NCI-H69 (cell line): ENCODE measurements around the gene TBX10.
"Not testable (repeated sequence)": the region's sequence is repeated elsewhere in the genome, so short reads cannot be mapped to it uniquely, and the experiment has no call there.

Experiments
- DNase-seq: peaks from one replicate; lab custom pipeline; 2025; lab: John Stamatoyannopoulos, UW

Gene TBX10

GRCh38 chr11:67645521-67646461 lies 6.2 kb upstream of the TBX10 start:
- no peak for DNase-seq

DNA sequence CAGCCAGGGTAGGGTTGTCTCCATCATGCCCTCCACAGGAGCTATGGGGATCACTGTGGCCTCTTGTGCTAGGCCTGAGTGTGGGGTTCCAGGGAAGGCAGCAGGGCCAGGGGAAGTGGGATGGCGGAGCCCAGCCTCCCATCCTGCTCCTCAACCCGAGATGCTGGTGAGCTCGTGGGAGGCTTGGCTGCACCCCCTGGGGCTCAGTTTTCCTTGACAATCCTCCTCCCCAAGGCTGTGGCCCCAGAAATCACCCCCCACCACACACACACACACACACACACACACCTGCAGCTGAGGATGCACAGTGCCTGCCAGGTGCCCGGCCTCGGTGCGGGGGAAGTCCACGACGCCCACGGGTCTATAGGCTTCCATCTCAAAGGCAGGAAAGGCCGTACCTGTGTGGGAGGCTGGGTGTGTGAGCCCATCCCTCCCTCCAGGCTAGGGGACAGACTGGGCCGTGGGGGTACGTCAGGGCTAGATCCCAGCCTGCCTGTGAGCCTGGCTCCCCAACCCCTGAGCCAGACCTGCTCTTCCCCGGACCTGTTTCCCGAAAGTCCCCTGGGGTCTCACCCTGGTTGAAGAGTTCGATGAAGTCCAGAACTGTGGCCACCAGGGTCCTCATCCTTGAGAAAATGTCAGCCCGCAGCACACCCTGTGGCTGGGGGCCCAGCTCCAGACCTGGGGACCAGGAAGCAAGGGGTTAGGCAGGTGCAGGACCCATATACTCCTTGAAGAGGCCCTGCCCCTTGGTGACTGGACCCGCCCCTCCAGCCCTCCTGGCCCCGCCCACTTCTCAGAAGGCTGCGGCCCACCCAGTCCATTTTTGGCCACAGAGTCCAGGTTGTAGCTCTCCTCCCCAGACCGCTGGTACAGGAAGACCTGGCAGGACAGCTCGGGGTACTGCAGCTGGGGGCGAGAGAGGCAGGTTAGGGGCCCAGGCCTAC lies 5.2 kb upstream of the TBX10 start:
- DNase-seq, result no peak

DNA sequence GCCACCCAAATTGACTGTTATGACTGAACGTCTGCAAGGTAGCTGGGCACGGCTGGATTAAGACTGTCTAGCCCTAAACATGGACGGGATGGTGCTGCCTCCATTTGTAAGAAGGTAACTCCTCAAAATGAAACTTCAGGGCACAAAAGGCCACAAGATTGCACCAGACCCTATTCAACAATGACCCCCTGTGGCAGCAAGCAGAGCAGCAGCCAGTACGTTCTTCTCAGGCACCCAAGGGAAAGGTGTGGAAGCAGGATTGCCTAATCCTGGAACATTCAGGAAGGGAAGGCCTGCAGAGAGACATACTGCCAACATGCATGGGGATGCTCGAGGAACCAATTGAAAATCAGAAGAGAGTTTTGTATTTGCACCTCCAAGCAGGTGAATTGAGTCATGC lies 4.5 kb upstream of the TBX10 start:
- peak; percentile 47 for DNase-seq

- DNase-seq, result no peak
Measured at GRCh38 chr11:67642173-67643120, 2.9 kb upstream of the TBX10 start.

- DNase-seq, result no peak
Measured at GRCh38 chr11:67641338-67642172, 2.0 kb upstream of the TBX10 start.

- no peak for DNase-seq
Measured at GRCh38 chr11:67640758-67641337, 1.3 kb upstream of the TBX10 start.

- DNase-seq, result peak; percentile 62
Measured at GRCh38 chr11:67640021-67640757, 626 bp upstream of the TBX10 start.

GRCh38 chr11:67638535-67639437 lies 777 bp downstream of the TBX10 start:
- DNase-seq, result no peak

DNA sequence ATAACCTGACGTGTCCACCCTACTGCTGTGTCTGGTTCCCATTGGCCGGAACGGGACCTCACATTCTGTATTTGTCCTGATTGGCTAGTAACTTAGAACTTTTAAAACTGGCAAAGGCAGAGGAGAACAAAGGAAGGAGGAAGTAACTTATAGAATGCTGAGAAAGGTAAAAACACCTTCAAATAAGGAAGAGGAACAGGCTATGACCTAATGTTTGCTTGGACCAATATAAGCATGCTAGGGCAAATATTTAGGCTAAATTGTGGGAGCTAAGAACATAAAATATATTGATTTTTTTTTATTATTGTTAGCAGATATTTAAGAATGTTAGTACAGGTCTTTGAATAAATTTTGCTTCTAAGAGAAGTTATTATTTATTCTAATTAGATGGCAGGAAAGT lies 2.1 kb downstream of the TBX10 start:
- DNase-seq, result not testable (repeated sequence)

GRCh38 chr11:67636962-67637361 lies 2.6 kb downstream of the TBX10 start:
- no peak for DNase-seq

DNA sequence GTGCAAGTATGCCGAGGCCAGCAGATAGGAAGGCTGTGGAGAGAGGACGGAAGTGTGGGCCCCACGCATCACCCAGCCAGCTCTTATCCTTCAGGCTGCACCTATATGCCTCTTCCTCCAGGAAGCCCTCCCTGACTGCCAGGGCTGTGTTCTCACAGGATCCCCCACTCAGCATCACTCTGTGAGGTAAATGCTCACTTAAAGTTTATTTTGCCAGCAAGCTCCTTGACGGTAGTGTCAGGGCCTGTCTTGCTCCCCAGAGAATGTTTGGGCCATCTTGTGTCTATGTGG lies 4.4 kb downstream of the TBX10 start:
- DNase-seq, result no peak

GRCh38 chr11:67634366-67635230 lies 5.0 kb downstream of the TBX10 start:
- peak; percentile 32 for DNase-seq

DNA sequence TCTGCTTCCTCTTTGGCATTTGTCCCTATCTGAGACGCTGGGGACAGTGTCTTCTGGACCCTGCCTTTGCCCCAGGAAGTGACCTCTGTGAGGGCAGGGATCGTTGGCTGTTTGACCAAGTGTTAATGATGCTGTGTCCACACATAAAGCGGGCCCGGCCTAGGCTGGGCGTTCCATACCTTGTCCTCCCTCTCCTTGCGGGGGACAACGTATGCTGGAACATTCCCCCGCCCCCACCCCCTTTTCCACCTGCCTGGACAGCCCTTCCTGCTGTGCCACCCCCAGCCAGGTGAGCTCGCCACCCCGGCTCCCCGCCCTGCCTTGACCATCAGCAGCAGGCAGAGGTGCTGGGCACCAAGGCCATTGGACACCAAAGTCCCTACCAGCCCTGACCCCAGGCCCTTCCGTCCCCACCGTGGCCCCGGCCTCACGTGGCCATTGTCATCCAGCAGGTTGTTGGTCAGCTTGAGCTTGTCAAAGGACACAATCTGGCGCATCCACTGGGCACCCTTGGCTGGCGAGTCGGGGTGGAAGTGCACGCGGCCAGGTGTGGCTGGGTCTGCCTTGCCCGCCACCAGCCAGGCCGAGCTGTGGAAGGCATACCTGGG lies 5.7 kb downstream of the TBX10 start:
- DNase-seq, result no peak

GRCh38 chr11:67632982-67633755 lies 6.4 kb downstream of the TBX10 start:
- DNase-seq, result no peak

- no peak for DNase-seq
Measured at GRCh38 chr11:67632175-67632981, 7.2 kb downstream of the TBX10 start.

- DNase-seq, result no peak
Measured at GRCh38 chr11:67631853-67632174, 7.7 kb downstream of the TBX10 start.
